ENCODE results near the gene GPR68.

GPR68 gene

GRCh38 chr14:91274796-91275195 lies 30.3 kb upstream of the GPR68 start:
- TF ChIP-seq EZH2phosphoT487 (IDR thresholded peaks at IDR 0.05; ENCODE audit: borderline replicate concordance, low read length) (no peak), CTCF (IDR thresholded peaks at IDR 0.05; ENCODE audit: low read depth, low read length, poor library complexity, severe bottlenecking) (no peak)
- peaks cover 87% of the 10 kb centered on the region for H3K36me3 ChIP-seq (ENCODE audit: control insufficient read depth, low read length)

GRCh38 chr14:91273885-91274273 lies 29.4 kb upstream of the GPR68 start:
- Histone ChIP-seq H4K20me1 (ENCODE audit: control insufficient read depth, insufficient read depth, low read depth, low read length) (no peaks in the 10 kb centered on the region), H3K9me2 (replicated peaks; ENCODE audit: control insufficient read depth, low read length) (no peaks in the 10 kb centered on the region), H3K79me2 (ENCODE audit: control insufficient read depth, low read length) (no peaks in the 10 kb centered on the region), H3K27ac (ENCODE audit: low read depth, low read length) (no peak overlapping the region), H3K4me1 (ENCODE audit: control insufficient read depth, low read length) (peaks cover 15% of the 10 kb centered on the region), H3K36me3 (ENCODE audit: control insufficient read depth, low read length) (peaks cover 81% of the 10 kb centered on the region), H3K4me3 (ENCODE audit: low read length) (no peak overlapping the region), H3K9me3 (ENCODE audit: control insufficient read depth, insufficient read depth, low read length) (no peaks in the 10 kb centered on the region), H3K27me3 (ENCODE audit: control insufficient read depth, low read length) (no peaks in the 10 kb centered on the region), H3K4me2 (ENCODE audit: low read length) (no peak overlapping the region), H3F3A (ENCODE audit: control insufficient read depth, insufficient read depth) (no peaks in the 10 kb centered on the region)
- TF ChIP-seq CTCF (IDR thresholded peaks at IDR 0.05; ENCODE audit: low read depth, low read length, poor library complexity, severe bottlenecking) (no peak), EZH2phosphoT487 (IDR thresholded peaks at IDR 0.05; ENCODE audit: borderline replicate concordance, low read length) (no peak)

More at GRCh38 chr14:91274796-91275195, 30.3 kb upstream of the GPR68 start:
- H3K27me3 ChIP-seq (ENCODE audit: control insufficient read depth, low read length) = no peaks in the 10 kb centered on the region
- H3K9me3 ChIP-seq (ENCODE audit: control insufficient read depth, insufficient read depth, low read length) = no peaks in the 10 kb centered on the region
- no peaks in the 10 kb centered on the region for H3F3A ChIP-seq (ENCODE audit: control insufficient read depth, insufficient read depth)
- H4K20me1 ChIP-seq (ENCODE audit: control insufficient read depth, insufficient read depth, low read depth, low read length) = no peaks in the 10 kb centered on the region
- no peak overlapping the region for H3K27ac ChIP-seq (ENCODE audit: low read depth, low read length)
- no peak overlapping the region for H3K4me2 ChIP-seq (ENCODE audit: low read length)
- H3K9me2 ChIP-seq (replicated peaks; ENCODE audit: control insufficient read depth, low read length) = no peaks in the 10 kb centered on the region
- 0 out of 2 replicates have a peak, but pooled peaks cover 3% of the 10 kb centered on the region for H3K79me2 ChIP-seq (ENCODE audit: control insufficient read depth, low read length)
- peaks cover 25% of the 10 kb centered on the region for H3K4me1 ChIP-seq (ENCODE audit: control insufficient read depth, low read length)
- no peak overlapping the region for H3K4me3 ChIP-seq (ENCODE audit: low read length)

- TF ChIP-seq EZH2phosphoT487 (IDR thresholded peaks at IDR 0.05; ENCODE audit: borderline replicate concordance, low read length) = no peak
- no peak for TF ChIP-seq CTCF (IDR thresholded peaks at IDR 0.05; ENCODE audit: low read depth, low read length, poor library complexity, severe bottlenecking)
- no peaks in the 10 kb centered on the region for H4K20me1 ChIP-seq (ENCODE audit: control insufficient read depth, insufficient read depth, low read depth, low read length)
- H3F3A ChIP-seq (ENCODE audit: control insufficient read depth, insufficient read depth) = no peaks in the 10 kb centered on the region
- peaks cover 10% of the 10 kb centered on the region for H3K4me1 ChIP-seq (ENCODE audit: control insufficient read depth, low read length)
- peaks cover 78% of the 10 kb centered on the region for H3K36me3 ChIP-seq (ENCODE audit: control insufficient read depth, low read length)
- no peaks in the 10 kb centered on the region for H3K27me3 ChIP-seq (ENCODE audit: control insufficient read depth, low read length)
- no peaks in the 10 kb centered on the region for H3K79me2 ChIP-seq (ENCODE audit: control insufficient read depth, low read length)
- no peaks in the 10 kb centered on the region for H3K9me3 ChIP-seq (ENCODE audit: control insufficient read depth, insufficient read depth, low read length)
- H3K4me3 ChIP-seq (ENCODE audit: low read length) = no peak overlapping the region
- no peaks in the 10 kb centered on the region for H3K9me2 ChIP-seq (replicated peaks; ENCODE audit: control insufficient read depth, low read length)
- no peak overlapping the region for H3K27ac ChIP-seq (ENCODE audit: low read depth, low read length)
- H3K4me2 ChIP-seq (ENCODE audit: low read length) = no peak overlapping the region
Measured at GRCh38 chr14:91273273-91273884, 28.9 kb upstream of the GPR68 start.
